Nephron progenitor cell (in vitro differentiated cells): ENCODE measurements around the gene MSN.
"Not testable (repeated sequence)": the region's sequence is repeated elsewhere in the genome, so short reads cannot be mapped to it uniquely, and the experiment has no call there.

Experiments
- DNase-seq: peaks from one replicate; pipeline ENCODE4 v3.0.0; 2021
- H3K27ac Mint-ChIP-seq: 2 replicates; pipeline ENCODE4 v1.8.0; 2021; ENCODE audit warnings: mild to moderate bottlenecking, moderate library complexity, mixed read lengths
- H3K27me3 Mint-ChIP-seq: 2 replicates; pipeline ENCODE4 v1.8.0; 2021; ENCODE audit warnings: mild to moderate bottlenecking, low read depth, mixed read lengths; ENCODE audit not compliant: poor library complexity
- H3K36me3 Mint-ChIP-seq: 2 replicates; pipeline ENCODE4 v1.8.0; 2021; ENCODE audit warnings: low read depth, mixed read lengths
- H3K4me1 Mint-ChIP-seq: 2 replicates; pipeline ENCODE4 v1.8.0; 2021; ENCODE audit warnings: mixed read lengths
- H3K4me3 Mint-ChIP-seq: 2 replicates; pipeline ENCODE4 v1.8.0; 2021; ENCODE audit warnings: mild to moderate bottlenecking, moderate library complexity, mixed read lengths
- H3K9me3 Mint-ChIP-seq: 2 replicates; pipeline ENCODE4 v1.8.0; 2021; ENCODE audit warnings: mild to moderate bottlenecking, moderate library complexity, mixed read lengths
- TF ChIP-seq, protein P1 (sequence below): fragments of 200-600 bp; sonication (generic); IDR thresholded peaks from 2 replicates; pipeline ENCODE4 v1.5.0; 2021; ENCODE audit warnings: antibody characterized with exemption

MSN gene

DNA sequence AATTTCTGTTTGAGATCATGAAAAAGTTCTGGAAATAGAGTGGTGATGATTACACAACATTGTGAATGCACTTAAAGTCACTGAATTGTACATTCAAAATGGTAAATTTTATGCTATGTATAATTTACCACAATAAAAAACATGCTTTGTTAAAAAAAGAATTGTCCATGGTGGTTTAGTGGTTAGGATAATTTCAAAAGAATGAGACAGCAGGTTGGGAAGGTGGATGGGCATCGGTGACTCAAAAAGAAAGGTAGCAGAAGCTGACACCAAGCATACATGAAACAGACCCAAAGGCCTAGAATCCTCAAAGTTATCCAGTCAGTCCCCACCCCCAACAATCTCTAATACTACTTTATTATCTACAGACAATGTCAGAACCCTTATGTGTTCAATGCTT lies 91.1 kb downstream of the MSN start:
- Mint-ChIP-seq H3K27me3 (no peaks in the 10 kb centered on the region), H3K27ac (no peak overlapping the region)
- TF ChIP-seq, protein P1, sequence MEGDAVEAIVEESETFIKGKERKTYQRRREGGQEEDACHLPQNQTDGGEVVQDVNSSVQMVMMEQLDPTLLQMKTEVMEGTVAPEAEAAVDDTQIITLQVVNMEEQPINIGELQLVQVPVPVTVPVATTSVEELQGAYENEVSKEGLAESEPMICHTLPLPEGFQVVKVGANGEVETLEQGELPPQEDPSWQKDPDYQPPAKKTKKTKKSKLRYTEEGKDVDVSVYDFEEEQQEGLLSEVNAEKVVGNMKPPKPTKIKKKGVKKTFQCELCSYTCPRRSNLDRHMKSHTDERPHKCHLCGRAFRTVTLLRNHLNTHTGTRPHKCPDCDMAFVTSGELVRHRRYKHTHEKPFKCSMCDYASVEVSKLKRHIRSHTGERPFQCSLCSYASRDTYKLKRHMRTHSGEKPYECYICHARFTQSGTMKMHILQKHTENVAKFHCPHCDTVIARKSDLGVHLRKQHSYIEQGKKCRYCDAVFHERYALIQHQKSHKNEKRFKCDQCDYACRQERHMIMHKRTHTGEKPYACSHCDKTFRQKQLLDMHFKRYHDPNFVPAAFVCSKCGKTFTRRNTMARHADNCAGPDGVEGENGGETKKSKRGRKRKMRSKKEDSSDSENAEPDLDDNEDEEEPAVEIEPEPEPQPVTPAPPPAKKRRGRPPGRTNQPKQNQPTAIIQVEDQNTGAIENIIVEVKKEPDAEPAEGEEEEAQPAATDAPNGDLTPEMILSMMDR = no peak

DNA sequence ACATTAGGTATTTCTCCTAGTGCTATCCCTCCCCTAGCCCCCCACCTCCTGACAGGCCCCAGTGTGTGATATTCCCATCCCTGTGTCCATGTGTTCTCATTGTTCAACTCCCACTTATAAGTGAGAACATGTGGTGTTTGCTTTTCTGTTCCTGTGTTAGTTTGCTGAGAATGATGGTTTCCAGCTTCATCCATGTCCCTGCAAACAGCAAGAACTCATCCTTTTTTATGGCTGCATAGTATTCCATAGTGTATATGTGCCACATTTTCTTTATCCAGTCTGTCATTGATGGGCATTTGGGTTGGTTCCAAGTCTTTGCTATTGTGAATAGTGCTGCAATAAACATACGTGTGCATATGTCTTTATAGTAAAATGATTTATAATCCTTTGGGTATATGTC lies 92.1 kb downstream of the MSN start:
- H3K9me3 Mint-ChIP-seq = peaks cover 67% of the 10 kb centered on the region
- H3K4me3 Mint-ChIP-seq, H3K36me3 Mint-ChIP-seq, H3K4me1 Mint-ChIP-seq, H3K27ac Mint-ChIP-seq, DNase-seq, H3K27me3 Mint-ChIP-seq: not testable (repeated sequence)

More for the DNA sequence above, 91.1 kb downstream of the MSN start:
- no peak overlapping the region for H3K4me3 Mint-ChIP-seq
- H3K36me3 Mint-ChIP-seq = no peaks in the 10 kb centered on the region
- H3K4me1 Mint-ChIP-seq = peaks cover 6% of the 10 kb centered on the region
- H3K9me3 Mint-ChIP-seq = peaks cover 72% of the 10 kb centered on the region
- no peak for DNase-seq

DNA sequence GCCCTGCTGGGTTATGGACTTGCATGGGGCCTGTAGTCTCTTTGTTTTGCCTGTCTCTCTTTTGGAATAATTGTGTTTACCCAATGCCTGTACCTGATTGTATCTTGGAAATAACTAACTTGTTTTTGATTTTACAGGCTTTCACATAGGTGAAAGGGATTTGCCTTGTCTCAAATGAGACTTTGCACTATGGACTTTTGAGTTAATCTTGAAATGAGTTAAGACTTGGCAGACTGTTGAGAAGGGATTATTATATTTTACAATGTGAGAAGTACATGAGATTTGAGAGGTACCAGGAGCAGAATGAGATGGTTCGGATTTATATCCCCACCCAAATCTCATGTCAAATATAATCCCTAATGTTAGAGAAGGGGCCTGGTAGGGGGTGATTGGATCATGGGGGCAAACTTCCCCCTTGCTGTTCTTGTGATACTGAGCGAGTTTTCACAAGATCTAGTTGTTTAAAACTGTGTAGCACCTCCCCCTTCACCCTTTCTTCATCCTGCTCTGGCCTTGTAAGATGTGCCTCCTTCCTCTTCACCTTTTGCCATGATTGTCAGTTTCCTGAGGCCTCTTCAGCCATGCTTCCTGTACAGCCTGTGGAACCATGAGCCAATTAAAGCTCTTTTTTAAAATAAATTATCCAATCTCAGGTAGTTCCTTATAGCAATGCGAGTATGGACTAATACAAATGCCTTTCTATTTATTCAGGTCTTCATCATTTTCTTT lies 102.3 kb downstream of the MSN start:
- Mint-ChIP-seq H3K27me3 (no peaks in the 10 kb centered on the region), H3K36me3 (no peaks in the 10 kb centered on the region), H3K4me3 (no peak overlapping the region), H3K4me1 (no peaks in the 10 kb centered on the region), H3K27ac (no peak overlapping the region), H3K9me3 (peaks cover 35% of the 10 kb centered on the region)
- TF ChIP-seq, protein P1 = no peak
- no peak for DNase-seq

DNA sequence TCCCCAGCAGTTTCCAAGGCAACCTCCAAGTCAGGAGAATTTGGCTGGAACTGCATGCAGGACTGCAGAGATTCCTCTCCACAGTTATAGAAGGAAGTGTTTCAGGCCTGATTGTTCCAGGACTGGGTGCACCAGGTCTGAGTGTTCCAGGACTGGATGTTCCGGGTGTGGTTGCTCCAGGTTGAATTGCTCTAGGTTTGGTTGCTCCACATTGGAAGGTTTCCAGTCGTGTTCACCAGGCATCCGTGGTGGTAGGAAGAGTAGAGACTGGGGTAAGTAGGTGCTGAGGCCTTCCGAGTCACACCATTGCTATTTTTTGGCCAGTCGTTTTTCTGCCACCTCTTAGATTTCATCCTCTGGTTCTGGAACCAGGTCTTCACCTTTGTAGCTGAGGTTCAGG lies 105.4 kb downstream of the MSN start:
- no peaks in the 10 kb centered on the region for H3K4me1 Mint-ChIP-seq
- TF ChIP-seq, protein P1 = no peak
- no peaks in the 10 kb centered on the region for H3K36me3 Mint-ChIP-seq

DNA sequence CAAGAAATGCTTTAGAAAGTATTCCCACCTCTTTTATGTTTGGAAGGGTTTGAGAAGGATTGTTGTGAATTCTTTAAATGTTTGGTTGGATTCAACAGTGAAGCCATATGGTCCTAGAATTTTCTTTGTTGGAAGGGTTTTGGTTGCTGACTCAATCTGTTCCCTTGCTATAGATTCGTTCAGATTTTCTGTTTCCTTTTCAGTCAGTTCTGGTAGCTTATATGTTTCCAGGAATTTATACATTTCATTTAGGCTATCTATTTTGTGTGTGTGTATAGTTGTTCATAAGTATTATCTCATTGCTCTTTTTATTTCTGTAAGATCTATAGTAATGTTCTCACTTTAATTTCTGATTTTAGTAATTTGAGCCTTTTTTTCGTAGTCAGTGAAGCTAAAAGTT lies 114.4 kb downstream of the MSN start:
- no peaks in the 10 kb centered on the region for H3K4me1 Mint-ChIP-seq

More for the DNA sequence above, 105.4 kb downstream of the MSN start:
- no peaks in the 10 kb centered on the region for H3K27me3 Mint-ChIP-seq
- no peak overlapping the region for H3K27ac Mint-ChIP-seq
- H3K9me3 Mint-ChIP-seq = peaks cover 33% of the 10 kb centered on the region
- no peak overlapping the region for H3K4me3 Mint-ChIP-seq
- DNase-seq = no peak

DNA sequence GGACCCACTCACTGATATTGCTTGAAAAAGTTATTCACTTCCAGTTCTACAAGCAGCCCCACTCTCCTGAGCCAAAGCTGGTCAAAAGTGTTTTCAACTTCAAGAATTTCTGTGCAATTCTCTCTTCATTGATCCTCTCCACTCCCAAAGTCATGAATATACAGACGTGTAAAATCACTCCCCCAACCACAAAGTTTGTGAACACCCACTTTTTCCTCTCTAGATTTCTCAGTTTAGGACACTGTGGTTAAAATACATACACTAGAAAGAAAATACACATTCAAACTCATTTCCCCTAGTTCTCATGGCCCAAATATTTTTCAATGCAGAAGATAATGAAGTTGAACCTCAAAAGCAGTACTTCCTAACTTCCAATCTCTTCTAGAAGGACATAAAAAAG lies 116.3 kb downstream of the MSN start:
- H3K27me3 Mint-ChIP-seq = peaks cover 4% of the 10 kb centered on the region
- H3K27ac Mint-ChIP-seq = no peak overlapping the region
- H3K36me3 Mint-ChIP-seq = no peaks in the 10 kb centered on the region
- no peak overlapping the region for H3K4me3 Mint-ChIP-seq
- no peak for DNase-seq
- H3K9me3 Mint-ChIP-seq = peaks cover 49% of the 10 kb centered on the region
- TF ChIP-seq, protein P1 = no peak
- no peaks in the 10 kb centered on the region for H3K4me1 Mint-ChIP-seq

More for the DNA sequence above, 114.4 kb downstream of the MSN start:
- no peak overlapping the region for H3K27ac Mint-ChIP-seq
- peaks cover 4% of the 10 kb centered on the region for H3K27me3 Mint-ChIP-seq
- TF ChIP-seq, protein P1 = no peak
- H3K36me3 Mint-ChIP-seq = no peaks in the 10 kb centered on the region
- peaks cover 51% of the 10 kb centered on the region for H3K9me3 Mint-ChIP-seq
- H3K4me3 Mint-ChIP-seq = no peak overlapping the region
- DNase-seq = no peak
